DOHH2 (cell line): ENCODE data around the gene PRR23E.

Source experiments
- CTCF ChIP-seq: fragments of 200-600 bp; sonication (generic); IDR thresholded peaks from one replicate; pipeline ENCODE4 v1.5.1; 2014; ENCODE audit warnings: antibody characterized with exemption, mild to moderate bottlenecking, low read depth, low read length; ENCODE audit not compliant: poor library complexity, severe bottlenecking
- EZH2phosphoT487 ChIP-seq: fragments of 200-600 bp; sonication (generic); IDR thresholded peaks from 2 replicates; pipeline ENCODE4 v1.6.1; 2017; ENCODE audit warnings: borderline replicate concordance, mild to moderate bottlenecking, antibody characterized with exemption, low read length, moderate library complexity, mixed read lengths

- TF ChIP-seq CTCF (no peak), EZH2phosphoT487 (no peak)
Observed at GRCh38 chr3:127214975-127215374, 22.0 kb downstream of the PRR23E start.
